Suprapubic skin (tissue), 3 donors: ENCODE measurements around the gene NAA11.

Experiments used
- EP300 ChIP-seq: sonication (generic); formaldehyde crosslinking; IDR thresholded peaks from one replicate; pipeline ENCODE4 v1.6.1; 2017; ENCODE audit warnings: antibody characterized with exemption
- TF ChIP-seq, protein P1 (sequence below), 2 donors: fragments of 200-600 bp in 1 of 2; fragments of 450-650 bp in 1 of 2; sonication (generic) in 1 of 2; IDR thresholded peaks; one replicate each; pipeline ENCODE4 v1.5.1; 2016 to 2019; ENCODE audit warnings: antibody characterized with exemption in 2 of 2, mild to moderate bottlenecking in 1 of 2, moderate library complexity in 1 of 2

DNA sequence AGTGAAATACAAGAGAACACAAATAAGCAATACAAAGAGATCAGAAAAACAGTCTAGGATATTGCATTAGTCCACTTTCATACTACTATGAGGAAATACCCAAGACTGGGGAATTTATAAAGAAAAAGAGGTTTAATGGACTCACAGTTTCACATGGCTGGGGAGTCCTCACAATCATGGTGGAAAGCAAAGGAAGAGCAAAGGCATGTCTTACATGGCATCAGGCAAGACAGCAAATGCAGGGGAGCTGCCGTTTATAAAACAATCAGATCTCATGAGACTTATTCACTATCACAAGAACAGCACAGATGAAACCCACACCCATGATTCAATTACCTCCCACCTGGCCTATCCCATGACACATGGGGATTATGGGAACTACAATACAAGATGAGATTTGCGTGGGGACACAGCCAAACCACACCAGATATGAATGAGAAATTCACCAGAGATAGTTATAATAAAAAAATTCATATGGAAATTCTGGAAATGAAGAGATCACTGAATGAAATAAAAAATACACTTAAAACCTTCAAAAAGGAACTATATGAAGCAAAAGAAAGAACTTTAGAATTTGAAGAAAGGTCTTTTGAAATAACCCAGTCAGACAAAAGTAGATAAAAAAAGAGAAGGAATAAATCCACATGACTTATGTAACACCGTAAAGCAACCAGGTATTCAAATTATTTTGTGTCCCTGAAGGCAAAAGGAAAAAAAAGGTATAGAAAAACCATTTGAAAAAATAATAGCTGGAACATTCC lies 16.2 kb upstream of the NAA11 start:
- TF ChIP-seq, protein P1, sequence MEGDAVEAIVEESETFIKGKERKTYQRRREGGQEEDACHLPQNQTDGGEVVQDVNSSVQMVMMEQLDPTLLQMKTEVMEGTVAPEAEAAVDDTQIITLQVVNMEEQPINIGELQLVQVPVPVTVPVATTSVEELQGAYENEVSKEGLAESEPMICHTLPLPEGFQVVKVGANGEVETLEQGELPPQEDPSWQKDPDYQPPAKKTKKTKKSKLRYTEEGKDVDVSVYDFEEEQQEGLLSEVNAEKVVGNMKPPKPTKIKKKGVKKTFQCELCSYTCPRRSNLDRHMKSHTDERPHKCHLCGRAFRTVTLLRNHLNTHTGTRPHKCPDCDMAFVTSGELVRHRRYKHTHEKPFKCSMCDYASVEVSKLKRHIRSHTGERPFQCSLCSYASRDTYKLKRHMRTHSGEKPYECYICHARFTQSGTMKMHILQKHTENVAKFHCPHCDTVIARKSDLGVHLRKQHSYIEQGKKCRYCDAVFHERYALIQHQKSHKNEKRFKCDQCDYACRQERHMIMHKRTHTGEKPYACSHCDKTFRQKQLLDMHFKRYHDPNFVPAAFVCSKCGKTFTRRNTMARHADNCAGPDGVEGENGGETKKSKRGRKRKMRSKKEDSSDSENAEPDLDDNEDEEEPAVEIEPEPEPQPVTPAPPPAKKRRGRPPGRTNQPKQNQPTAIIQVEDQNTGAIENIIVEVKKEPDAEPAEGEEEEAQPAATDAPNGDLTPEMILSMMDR (IDR thresholded peaks at IDR 0.05) = no peak
- no peak for TF ChIP-seq EP300
